Measurements from ENCODE around the gene CHST11.

- TF ChIP-seq POLR2A (IDR thresholded peaks at IDR 0.05; ENCODE audit: low read depth, low read length) (no peak), NFIC (IDR thresholded peaks at IDR 0.05; ENCODE audit: low read depth, low read length) (no peak), IRF3 (IDR thresholded peaks at IDR 0.05) (no peak), NR2C2 (IDR thresholded peaks at IDR 0.05; ENCODE audit: borderline replicate concordance, control insufficient read depth, insufficient read length, low read depth) (no peak)
These were observed 46.0 kb upstream of the CHST11 start for GRCh38 chr12:104410786-104411185.
